Calu3 (cell line): ENCODE results near the gene DLX4. TPM values are rescaled to one million over a fixed set of nuclear protein-coding genes. Genes with fewer than 3 reads are reported as not detected.

ENCODE experiments used
- BruUV-seq: library from RNA; stranded (reverse); fragments of 400-500 nt; replicated peaks from 2 replicates; lab custom pipeline; 2021; lab: Mats Ljungman, UMichigan
- CTCF ChIA-PET: fragments of 300-600 bp; sonication (Branson Sonifier 250); formaldehyde crosslinking; loops from one replicate; lab custom pipeline; 2022; ENCODE audit warnings: antibody characterized with exemption; lab: Charles Lee
- DNase-seq: peaks from one replicate; pipeline ENCODE4 v3.0.0; 2022
- H3K27ac Mint-ChIP-seq: one replicate; pipeline ENCODE4 v1.8.0; 2022; ENCODE audit warnings: mixed read lengths; ENCODE audit not compliant: unreplicated experiment
- H3K27me3 Mint-ChIP-seq: one replicate; pipeline ENCODE4 v1.8.0; 2022; ENCODE audit warnings: mixed read lengths; ENCODE audit not compliant: unreplicated experiment
- H3K36me3 Mint-ChIP-seq: one replicate; pipeline ENCODE4 v1.8.0; 2022; ENCODE audit warnings: mild to moderate bottlenecking, moderate library complexity, mixed read lengths; ENCODE audit not compliant: insufficient read depth, unreplicated experiment
- H3K4me1 Mint-ChIP-seq: one replicate; pipeline ENCODE4 v1.8.0; 2022; ENCODE audit warnings: mild to moderate bottlenecking, low read depth, mixed read lengths; ENCODE audit not compliant: unreplicated experiment
- H3K4me3 Mint-ChIP-seq: one replicate; pipeline ENCODE4 v1.8.0; 2022; ENCODE audit warnings: mild to moderate bottlenecking, low read depth, moderate library complexity, mixed read lengths; ENCODE audit not compliant: unreplicated experiment
- H3K9me3 Mint-ChIP-seq: one replicate; pipeline ENCODE4 v1.8.0; 2022; ENCODE audit warnings: low read depth, mixed read lengths; ENCODE audit not compliant: unreplicated experiment
- CTCF ChIP-seq: fragments of 200-600 bp; IDR thresholded peaks from one replicate; pipeline ENCODE4 v1.8.0; 2022; ENCODE audit warnings: antibody characterized with exemption; ENCODE audit not compliant: unreplicated experiment
- intact Hi-C: fragments of 100-400 bp; cut with micrococcal nuclease; formaldehyde crosslinking; loops from one replicate; pipeline ENCODE4 v1.10.0; 2022; ENCODE audit not compliant: unreplicated experiment
- total RNA-seq: library from RNA; stranded (reverse); gene quantifications from 2 replicates; pipeline ENCODE4 v1.2.3, GENCODE V29; 2022

The DLX4 gene
- total RNA-seq, 1 experiment from 2014 or later: 2.5 TPM

DNA sequence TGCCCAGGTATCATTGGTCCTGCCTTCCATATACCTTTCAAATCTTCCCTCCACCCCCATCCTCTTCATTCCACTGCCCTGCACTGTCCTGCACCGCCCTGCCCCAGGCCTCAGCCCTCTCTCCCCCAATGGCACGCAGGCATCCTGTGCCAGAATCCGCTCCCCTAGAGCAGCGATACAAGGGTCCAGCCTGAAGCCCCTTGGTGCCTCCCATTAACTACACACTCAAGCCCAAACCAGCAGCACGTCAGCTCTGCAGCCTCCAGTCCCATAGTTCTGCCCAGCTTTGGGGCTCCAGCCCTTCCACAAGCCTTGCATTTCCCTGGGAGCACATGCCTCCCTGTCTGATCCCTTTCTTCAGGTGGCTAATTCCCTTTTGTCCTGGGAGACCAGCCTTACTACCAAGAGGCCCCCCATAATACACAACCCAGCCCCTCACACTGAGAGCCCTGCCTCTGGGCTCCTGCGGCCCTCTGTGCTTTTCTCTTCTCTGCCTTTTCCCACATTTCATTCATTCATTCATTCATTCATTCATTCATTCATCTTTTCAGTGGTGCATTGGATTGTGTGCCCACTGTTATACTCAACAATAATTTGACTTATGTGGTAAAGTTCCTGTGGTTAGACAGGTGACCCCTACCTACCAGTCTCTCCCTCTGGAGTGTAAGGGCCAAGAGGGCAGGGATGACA lies 52.8 kb downstream of the DLX4 start:
- CTCF ChIA-PET: no interaction called here
- intact Hi-C loops: no loop called here
- Mint-ChIP-seq H3K4me3 (no peak overlapping the region), H3K27ac (no peak overlapping the region), H3K4me1 (peaks cover 17% of the 10 kb centered on the region), H3K27me3 (no peaks in the 10 kb centered on the region), H3K9me3 (no peaks in the 10 kb centered on the region), H3K36me3 (peaks cover 10% of the 10 kb centered on the region)
- no peak for DNase-seq
- BruUV-seq: no TSS peak
- no peak for TF ChIP-seq CTCF

DNA sequence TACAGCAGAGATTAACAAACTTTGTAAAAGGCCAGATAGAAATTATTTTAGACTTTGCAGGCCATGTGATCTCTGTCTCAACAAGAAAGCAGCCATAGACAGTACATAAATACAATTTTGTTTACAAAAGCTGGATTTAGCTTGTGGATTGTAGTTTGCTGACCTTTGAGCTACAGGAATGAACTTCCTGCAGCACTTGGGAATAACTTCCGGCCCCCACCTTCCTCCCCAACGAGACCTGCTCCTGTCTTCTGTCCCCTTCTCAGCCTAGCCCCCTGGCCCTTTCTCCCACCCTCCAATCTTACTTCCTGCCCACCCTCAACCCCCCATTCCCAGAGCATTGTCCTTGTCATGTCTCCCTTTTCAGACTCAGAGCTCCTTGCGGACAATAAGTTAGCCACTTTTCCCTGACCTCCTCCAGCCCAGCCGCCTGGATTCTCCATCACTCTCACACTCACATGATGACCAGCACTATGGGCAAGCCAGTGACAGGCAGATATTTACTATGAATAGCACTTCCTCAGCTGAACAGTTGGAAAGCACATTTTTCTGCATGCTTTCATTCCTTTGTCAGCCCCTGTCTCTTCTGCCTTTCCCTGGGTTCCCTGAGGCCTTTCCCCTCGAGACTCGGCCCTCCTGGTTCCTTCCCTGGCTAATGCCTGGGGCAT lies 53.6 kb downstream of the DLX4 start:
- H3K27me3 Mint-ChIP-seq: no peaks in the 10 kb centered on the region
- CTCF ChIA-PET: interaction anchor here (0.6 kb wide), 2 partner anchors 34 to 207 kb away, joined by 3 to 4 read pairs; no protein-coding TSS in a partner anchor

GRCh38 chr17:50023520-50023919 lies 54.5 kb downstream of the DLX4 start:
- DNase-seq: no peak
- TF ChIP-seq CTCF: no peak
- Mint-ChIP-seq H3K4me1 (peaks cover 32% of the 10 kb centered on the region), H3K9me3 (no peaks in the 10 kb centered on the region), H3K27me3 (no peaks in the 10 kb centered on the region), H3K4me3 (no peak overlapping the region), H3K27ac (no peak overlapping the region), H3K36me3 (peaks cover 26% of the 10 kb centered on the region)
- CTCF ChIA-PET: no interaction called here
- intact Hi-C loops: no loop called here
- no TSS peak for BruUV-seq

More for the DNA sequence above, 53.6 kb downstream of the DLX4 start:
- H3K4me3 Mint-ChIP-seq: no peak overlapping the region
- H3K9me3 Mint-ChIP-seq: no peaks in the 10 kb centered on the region
- intact Hi-C loops: no loop called here
- H3K36me3 Mint-ChIP-seq: peaks cover 17% of the 10 kb centered on the region
- no peak for TF ChIP-seq CTCF
- H3K27ac Mint-ChIP-seq: no peak overlapping the region
- peaks cover 23% of the 10 kb centered on the region for H3K4me1 Mint-ChIP-seq
- no peak for DNase-seq
- BruUV-seq: no TSS peak

Other genes with a start within 250 kb of the DLX4 start
- gene FAM117A, start 205.1 kb upstream of the DLX4 start, total RNA-seq: 14.2 and 14.9 TPM in 2 replicates
- 90.6 and 96.7 TPM in 2 replicates for gene KAT7, start 180.5 kb upstream of the DLX4 start, total RNA-seq
- gene TAC4, start 121.1 kb upstream of the DLX4 start, total RNA-seq: not detected in 2 replicates
- not detected in 2 replicates for gene DLX3, start 26.0 kb downstream of the DLX4 start, total RNA-seq
- 539 and 709 TPM in 2 replicates for gene ITGA3, start 86.9 kb downstream of the DLX4 start, total RNA-seq
- 29.5 and 39.1 TPM in 2 replicates for gene PDK2, start 126.2 kb downstream of the DLX4 start, total RNA-seq
- not detected in 2 replicates for gene SAMD14, start 161.0 kb downstream of the DLX4 start, total RNA-seq
- 74.3 and 89.7 TPM in 2 replicates for gene PPP1R9B, start 181.5 kb downstream of the DLX4 start, total RNA-seq
- gene SGCA, start 196.8 kb downstream of the DLX4 start, total RNA-seq: not detected in 2 replicates
- gene COL1A1, start 232.4 kb downstream of the DLX4 start, total RNA-seq: 5.5 and 9.4 TPM in 2 replicates